Endothelial cell of umbilical vein (primary cell): ENCODE measurements around the gene INPP4B. TPM values are rescaled to one million over a fixed set of nuclear protein-coding genes. Genes with fewer than 3 reads are reported as not detected.

Experiments
- BruUV-seq: library from RNA; stranded (reverse); fragments of 400-500 nt; replicated peaks from 2 replicates; lab custom pipeline; 2021; lab: Mats Ljungman, UMichigan
- CTCF ChIA-PET: fragments of 300-600, 350-600 bp; sonication (Branson Sonifier 250); formaldehyde crosslinking; loops from one replicate; lab custom pipeline; 2021; ENCODE audit warnings: antibody characterized with exemption, inconsistent platforms; lab: Charles Lee
- POLR2A ChIA-PET: fragments of 300-600, 350-600 bp; sonication (Branson Sonifier 250); formaldehyde crosslinking; loops from one replicate; lab custom pipeline; 2021; ENCODE audit warnings: antibody characterized with exemption, inconsistent platforms; lab: Charles Lee
- DNase-seq: peaks from one replicate; pipeline ENCODE4 v3.0.0-alpha.2; 2011; ENCODE audit warnings: low read depth, low spot score
- FAIRE-seq: peaks from 2 replicates; lab custom pipeline; 2011; peaks lifted over from hg19 to GRCh38; lab: Jason Lieb, UNC
- H2AFZ ChIP-seq: 2 replicates; pipeline ENCODE4 v1.6.0; 2012; ENCODE audit warnings: low read depth, low read length, control low read depth, inconsistent platforms
- H3K27ac ChIP-seq: 2 replicates; pipeline ENCODE4 v1.5.1; 2011; ENCODE audit warnings: low read depth, mild to moderate bottlenecking, control low read depth, low read length, moderate library complexity; ENCODE audit not compliant: insufficient read depth
- H3K27me3 ChIP-seq, 2 experiments: 2 replicates each; pipeline versions ENCODE4 v1.6.0 to v1.6.1; 2011; ENCODE audit warnings: low read length in 2 of 2, mixed read lengths in 1 of 2; ENCODE audit not compliant: control insufficient read depth in 2 of 2, insufficient read depth in 2 of 2
- H3K36me3 ChIP-seq, 2 experiments: 2 replicates in 1 of 2; 3 replicates in 1 of 2; pipeline ENCODE4 v1.5.1; 2011; ENCODE audit warnings: low read length in 2 of 2, mild to moderate bottlenecking in 1 of 2, moderate library complexity in 1 of 2; ENCODE audit not compliant: control insufficient read depth in 2 of 2, insufficient read depth in 2 of 2; ENCODE audit errors: extremely low read depth in 1 of 2
- H3K4me1 ChIP-seq: 3 replicates; pipeline ENCODE4 v1.5.1; 2011; ENCODE audit warnings: mild to moderate bottlenecking, low read length; ENCODE audit not compliant: control insufficient read depth, insufficient read depth; ENCODE audit errors: extremely low read depth
- H3K4me2 ChIP-seq: 2 replicates; pipeline ENCODE4 v1.6.1; 2011; ENCODE audit warnings: low read length, control low read depth, mixed read lengths; ENCODE audit not compliant: insufficient read depth
- H3K4me3 ChIP-seq, 3 experiments: fragments of 200-600 bp in 1 of 3; sonication (generic), shearing (Covaris generic) in 1 of 3; replicated peaks in 1 of 3; 2 replicates each; pipeline ENCODE4 v1.5.1; 2011 to 2016; ENCODE audit warnings: control low read depth in 3 of 3, low read length in 3 of 3, mild to moderate bottlenecking in 2 of 3, inconsistent platforms in 1 of 3, low read depth in 1 of 3, moderate library complexity in 1 of 3; ENCODE audit not compliant: insufficient read depth in 1 of 3
- H3K79me2 ChIP-seq: 2 replicates; pipeline ENCODE4 v1.6.0; 2012; ENCODE audit warnings: low read length, inconsistent platforms; ENCODE audit not compliant: control insufficient read depth, insufficient read depth
- H3K9ac ChIP-seq: replicated peaks from 2 replicates; pipeline ENCODE3; 2011; ENCODE audit warnings: low read length, control low read depth; ENCODE audit not compliant: insufficient read depth; ENCODE audit errors: extremely low read depth
- H3K9me1 ChIP-seq: replicated peaks from 3 replicates; pipeline ENCODE4 v1.6.0; 2011; ENCODE audit warnings: mild to moderate bottlenecking, low read length; ENCODE audit not compliant: control insufficient read depth, insufficient read depth; ENCODE audit errors: extremely low read depth
- H3K9me3 ChIP-seq: replicated peaks from 2 replicates; pipeline ENCODE4 v1.5.1; 2012; ENCODE audit warnings: low read length, inconsistent platforms; ENCODE audit not compliant: control insufficient read depth, insufficient read depth
- H4K20me1 ChIP-seq: replicated peaks from 2 replicates; pipeline ENCODE3; 2011; ENCODE audit warnings: mild to moderate bottlenecking, low read length; ENCODE audit not compliant: control insufficient read depth, insufficient read depth; ENCODE audit errors: extremely low read depth
- CTCF ChIP-seq, 2 donors: IDR thresholded peaks; 1 replicate in 1 of 2; 2 replicates in 1 of 2; pipeline ENCODE4 v1.5.1; 2011; ENCODE audit warnings: low read length in 2 of 2, mild to moderate bottlenecking in 2 of 2, moderate library complexity in 2 of 2, control low read depth in 1 of 2, inconsistent platforms in 1 of 2, low read depth in 1 of 2; ENCODE audit not compliant: insufficient read depth in 1 of 2; ENCODE audit errors: extremely low read depth in 1 of 2
- EZH2 ChIP-seq: IDR thresholded peaks from 2 replicates; pipeline ENCODE4 v1.6.1; 2012; ENCODE audit warnings: borderline replicate concordance, low read depth, mild to moderate bottlenecking, moderate library complexity, low read length, inconsistent platforms; ENCODE audit not compliant: severe bottlenecking
- FOS ChIP-seq: IDR thresholded peaks from 2 replicates; pipeline ENCODE4 v1.6.1; 2011; ENCODE audit warnings: mild to moderate bottlenecking, low read length, moderate library complexity, borderline replicate concordance; ENCODE audit not compliant: insufficient read depth
- GATA2 ChIP-seq: IDR thresholded peaks from 2 replicates; pipeline ENCODE4 v1.7.0; 2011; ENCODE audit warnings: low read depth, mild to moderate bottlenecking, moderate library complexity, mixed read lengths, low read length; ENCODE audit not compliant: insufficient read length, insufficient read depth
- JUN ChIP-seq: IDR thresholded peaks from 2 replicates; pipeline ENCODE4 v1.6.1; 2011; ENCODE audit warnings: borderline replicate concordance, low read depth; ENCODE audit not compliant: insufficient read length, insufficient read depth
- MAX ChIP-seq: IDR thresholded peaks from 2 replicates; pipeline ENCODE4 v1.6.1; 2011; ENCODE audit not compliant: insufficient read depth, insufficient read length
- MYC ChIP-seq: IDR thresholded peaks from one replicate; pipeline ENCODE4 v1.6.1; 2011; ENCODE audit warnings: mild to moderate bottlenecking, low read depth, low read length
- POLR2A ChIP-seq: IDR thresholded peaks from 2 replicates; pipeline ENCODE4 v1.6.1; 2012; ENCODE audit warnings: low read depth, mild to moderate bottlenecking, control low read depth, low read length
- POLR2AphosphoS5 ChIP-seq: IDR thresholded peaks from 2 replicates; pipeline ENCODE4 v1.6.1; 2012; ENCODE audit warnings: low read depth, mild to moderate bottlenecking, control low read depth, low read length, moderate library complexity; ENCODE audit not compliant: insufficient read depth
- dilution Hi-C: fragments of 300-500 bp; cut with MboI; formaldehyde crosslinking; loops from one replicate; pipeline ENCODE4 v1.15.0; 2019; ENCODE audit warnings: low sequenced_read_pairs; ENCODE audit not compliant: extremely low pct_ligation_motif_present
- intact Hi-C: fragments of 100-400 bp; cut with micrococcal nuclease; formaldehyde crosslinking; loops from one replicate; pipeline ENCODE4 v1.10.0; 2022
- polyA plus RNA-seq, 4 experiments: library from polyadenylated mRNA; depleted of rRNA in 3 of 4; stranded (reverse) in 3 of 4; unstranded in 1 of 4; fragments of >200 nt; gene quantifications; 2 replicates each; pipeline versions ENCODE4 v1.2.1 to v1.2.3, GENCODE V29; 2011 to 2012; ENCODE audit warnings: missing spikeins in 1 of 4
- total RNA-seq: library from RNA; stranded (reverse); gene quantifications from 2 replicates; pipeline ENCODE4 v1.2.3, GENCODE V29; 2021

INPP4B gene
- total and polyA plus RNA-seq, 2 donors (not counting 3 experiments of a cell fraction or from before 2014, with no cell fraction given) = 0.41 to 3.1 TPM

GRCh38 chr4:142535009-142535408 is 311.1 kb downstream of the INPP4B start:
- ChIA-PET POLR2A (no interaction called here), CTCF (no interaction called here)
- DNase-seq (no peak), FAIRE-seq (no peak)
- Histone ChIP-seq H3K4me2 (no peak overlapping the region), H3K4me3 (no peak overlapping the region), H3K27me3 (no peaks in the 10 kb centered on the region), H3K79me2 (no peaks in the 10 kb centered on the region), H3K9me3 (no peaks in the 10 kb centered on the region), H3K27ac (no peak overlapping the region), H3K9ac (no peak overlapping the region), H3K4me1 (no peaks in the 10 kb centered on the region), H3K36me3 (no peaks in the 10 kb centered on the region), H3K9me1 (no peaks in the 10 kb centered on the region), H4K20me1 (no peaks in the 10 kb centered on the region), H2AFZ (no peak overlapping the region)
- dilution Hi-C loops (no loop called here), intact Hi-C loops (no loop called here)
- BruUV-seq = no TSS peak
- peak; percentile 57 for TF ChIP-seq FOS
- TF ChIP-seq GATA2 = no peak
- no peak for TF ChIP-seq POLR2A
- TF ChIP-seq MYC = no peak

GRCh38 chr4:142532054-142532453 is 314.0 kb downstream of the INPP4B start:
- no peaks in the 10 kb centered on the region for H3K9me1 ChIP-seq
- H3K36me3 ChIP-seq = no peaks in the 10 kb centered on the region
- no TSS peak for BruUV-seq
- intact Hi-C loops = no loop called here
- TF ChIP-seq POLR2A (no peak), MAX (no peak), MYC (no peak), EZH2 (no peak), JUN (no peak), GATA2 (no peak), CTCF (IDR thresholded peaks at IDR 0.05; ENCODE audit: extremely low read depth in 1 of 2, insufficient read depth in 1 of 2, low read depth in 1 of 2, low read length in 2 of 2) (no peak), POLR2AphosphoS5 (no peak)
- DNase-seq (no peak), FAIRE-seq (no peak)
- no peaks in the 10 kb centered on the region for H3K4me1 ChIP-seq
- H3K9ac ChIP-seq = no peak overlapping the region
- no peaks in the 10 kb centered on the region for H3K79me2 ChIP-seq
- ChIA-PET POLR2A (no interaction called here), CTCF (no interaction called here)
- no peaks in the 10 kb centered on the region for H3K27me3 ChIP-seq
- dilution Hi-C loops = no loop called here
- no peak overlapping the region for H3K27ac ChIP-seq
- no peak overlapping the region for H3K4me2 ChIP-seq
- H2AFZ ChIP-seq = no peak overlapping the region
- H3K9me3 ChIP-seq = no peaks in the 10 kb centered on the region
- H4K20me1 ChIP-seq = no peaks in the 10 kb centered on the region
- H3K4me3 ChIP-seq = no peak overlapping the region
